CD4-positive, alpha-beta T cell treated with Interleukin-17A for 4 hours (primary cell): ENCODE results near the gene PGA4.
"Not testable (repeated sequence)": the region's sequence is repeated elsewhere in the genome, so short reads cannot be mapped to it uniquely, and the experiment has no call there.

ENCODE experiments used
- DNase-seq: peaks from one replicate; pipeline ENCODE4 v3.0.0-alpha.2; 2020; ENCODE audit warnings: mixed read lengths

PGA4 gene

DNA sequence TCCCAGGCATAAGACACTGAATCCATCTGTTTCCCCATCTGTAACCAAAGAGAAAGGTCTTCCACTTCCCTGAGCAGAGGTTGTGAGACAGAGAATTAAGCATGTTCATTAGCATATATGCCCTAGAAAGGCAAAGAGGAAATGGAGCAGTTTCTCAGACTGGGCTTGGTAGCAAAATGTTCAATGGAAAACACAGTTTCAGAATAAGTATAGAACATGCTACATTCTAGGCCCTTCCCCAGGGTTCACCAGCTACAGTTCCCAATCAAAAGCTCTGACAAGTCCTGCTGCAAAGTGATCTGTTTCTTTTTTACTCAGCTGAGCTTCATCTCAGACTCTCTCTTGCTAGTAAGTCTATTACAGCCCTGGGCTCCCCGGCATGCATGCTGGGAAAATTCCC is 30.2 kb downstream of the PGA4 start:
- not testable (repeated sequence) for DNase-seq

DNA sequence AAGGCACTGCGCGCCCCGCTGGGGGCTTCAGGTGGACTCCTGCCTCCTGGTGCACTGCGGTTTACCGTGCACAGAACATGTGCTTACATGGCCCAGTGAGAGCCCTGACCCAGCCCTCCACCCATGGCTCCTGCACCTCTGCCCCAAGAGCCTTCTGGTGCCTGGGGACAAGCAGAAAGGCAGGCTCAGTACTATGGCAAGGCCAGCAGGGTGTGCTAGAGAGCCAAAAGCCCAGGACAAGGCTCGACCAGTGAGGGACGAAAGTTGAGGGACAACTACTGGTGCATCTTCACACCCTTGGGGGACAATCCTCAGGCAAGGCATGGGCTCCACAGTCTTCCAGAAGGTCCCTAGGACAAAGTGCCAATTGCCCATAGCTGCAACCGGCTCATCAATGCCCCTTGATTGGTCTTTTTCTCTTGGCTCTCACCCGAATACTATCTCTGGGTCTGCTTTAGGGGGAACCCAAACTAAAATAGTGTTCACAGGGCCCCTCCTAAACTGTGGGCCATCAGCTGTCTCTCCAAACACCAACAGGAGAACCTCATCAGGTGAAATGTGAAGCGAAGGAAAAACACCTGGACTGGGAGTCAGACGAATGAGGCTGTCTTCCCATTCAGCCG is 32.4 kb downstream of the PGA4 start:
- DNase-seq: peak; percentile 70

DNA sequence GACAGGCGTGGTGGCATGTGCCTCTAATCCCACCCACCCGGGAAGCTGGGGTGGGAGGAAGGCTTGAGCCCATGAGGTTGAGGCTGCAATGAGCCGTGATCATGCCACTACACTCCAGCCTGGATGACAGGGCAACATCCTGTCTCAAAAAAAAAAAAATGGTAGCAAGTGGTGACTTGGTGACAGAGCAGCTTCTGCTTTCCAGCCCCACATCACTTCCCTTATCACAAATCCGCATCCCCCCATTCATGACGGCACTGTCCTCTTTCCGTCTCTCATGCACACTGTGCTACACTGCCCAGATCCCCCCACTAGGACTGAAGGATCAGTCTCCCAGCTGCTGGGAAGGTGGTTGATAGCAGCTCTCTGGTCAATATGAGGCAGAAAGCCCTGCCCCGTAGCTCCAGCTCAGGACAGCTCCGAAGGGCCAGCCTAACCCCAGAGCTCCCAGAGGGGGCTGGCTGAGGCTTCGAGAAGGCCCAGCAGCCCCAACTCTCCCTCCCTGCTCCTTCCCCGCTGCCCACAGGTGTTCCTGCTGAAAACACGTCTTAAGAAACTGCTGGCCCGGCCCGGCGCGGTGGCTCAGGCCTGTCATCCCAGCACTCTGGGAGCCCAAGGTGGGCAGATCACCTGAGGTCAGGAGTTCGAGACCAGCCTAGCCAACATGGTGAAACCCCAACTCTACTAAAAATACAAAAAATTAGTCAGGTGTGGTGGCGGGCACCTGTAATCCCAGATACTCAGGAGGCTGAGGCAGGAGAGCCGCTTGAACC is 34.7 kb downstream of the PGA4 start:
- DNase-seq: no peak

DNA sequence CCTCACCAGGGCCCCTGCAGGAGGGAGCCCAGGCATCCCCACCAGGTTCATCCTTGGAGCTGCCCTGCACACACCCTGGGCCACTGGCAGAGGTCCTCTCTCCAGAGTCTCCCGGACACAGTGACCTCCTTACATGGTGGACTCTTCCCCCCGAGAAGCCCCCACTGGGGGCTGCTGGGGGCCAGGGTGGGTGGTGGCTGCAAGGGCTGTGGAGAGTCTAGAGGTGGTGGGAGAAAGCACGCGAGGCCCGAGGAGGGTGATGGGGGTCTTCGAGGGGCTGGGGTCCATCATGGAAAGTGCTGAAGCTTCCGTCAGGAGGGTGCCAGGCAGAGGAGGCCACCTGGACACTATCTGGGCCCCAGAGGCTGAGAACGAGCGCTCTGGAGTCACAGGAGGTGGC is 36.4 kb downstream of the PGA4 start:
- no peak for DNase-seq

DNA sequence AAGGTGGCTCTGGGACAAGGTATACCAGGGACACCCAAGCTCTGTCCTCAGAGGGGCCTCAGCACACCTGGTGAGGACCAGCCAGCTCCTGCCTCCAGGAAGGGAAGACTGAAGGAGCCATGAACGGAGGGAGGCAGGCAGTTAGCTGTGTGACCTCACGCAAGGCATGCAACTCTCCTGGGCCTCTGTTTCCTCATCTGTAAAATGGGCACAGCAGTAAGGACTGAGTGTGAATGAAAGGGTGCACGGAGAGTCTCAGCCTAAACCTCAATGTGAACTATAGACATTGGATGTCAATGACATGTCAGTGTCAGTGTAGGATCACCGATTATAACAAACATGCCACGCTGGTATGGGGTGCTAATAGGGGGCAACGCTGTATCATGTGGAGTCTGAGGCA is 37.2 kb downstream of the PGA4 start:
- DNase-seq: no peak

DNA sequence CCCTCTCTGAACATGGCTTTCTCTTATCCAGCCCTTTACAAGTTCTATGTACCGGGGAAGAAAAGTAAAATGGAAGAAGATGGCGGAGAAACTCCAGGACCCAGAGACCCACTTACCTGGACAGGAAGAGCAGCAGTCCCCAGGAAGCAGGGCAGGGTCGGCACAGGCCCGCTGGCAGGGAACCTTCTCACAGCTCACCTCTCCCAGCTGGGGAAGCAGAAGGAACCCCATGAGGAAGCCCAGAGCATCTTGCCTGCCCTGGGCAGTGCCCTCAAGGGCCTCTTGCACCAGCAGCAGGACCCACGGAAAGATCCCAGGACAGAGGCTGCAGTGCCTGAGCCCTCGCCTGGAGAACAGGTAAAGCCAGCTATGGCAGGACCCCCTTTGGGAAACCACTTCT is 42.2 kb downstream of the PGA4 start:
- DNase-seq: no peak

DNA sequence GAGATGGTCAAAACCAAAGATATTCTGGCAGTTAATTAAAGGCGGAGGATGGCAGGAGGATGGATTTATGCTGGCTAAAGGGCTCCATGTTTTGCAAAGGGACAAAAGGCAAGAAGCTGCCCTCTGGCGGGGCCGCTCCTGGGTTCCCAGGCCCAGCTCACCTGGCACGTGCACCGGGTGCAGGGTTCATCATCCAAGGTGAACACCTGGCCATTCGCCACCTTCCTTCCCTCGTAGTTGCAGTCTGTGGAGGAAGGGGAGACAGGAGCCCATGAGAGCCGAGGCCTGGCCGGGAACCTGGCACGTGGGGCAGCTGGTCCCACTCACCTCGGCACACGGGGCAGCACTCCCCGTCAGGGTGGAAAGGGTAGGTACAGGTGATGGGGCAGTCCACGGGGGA is 42.6 kb downstream of the PGA4 start:
- DNase-seq: no peak

DNA sequence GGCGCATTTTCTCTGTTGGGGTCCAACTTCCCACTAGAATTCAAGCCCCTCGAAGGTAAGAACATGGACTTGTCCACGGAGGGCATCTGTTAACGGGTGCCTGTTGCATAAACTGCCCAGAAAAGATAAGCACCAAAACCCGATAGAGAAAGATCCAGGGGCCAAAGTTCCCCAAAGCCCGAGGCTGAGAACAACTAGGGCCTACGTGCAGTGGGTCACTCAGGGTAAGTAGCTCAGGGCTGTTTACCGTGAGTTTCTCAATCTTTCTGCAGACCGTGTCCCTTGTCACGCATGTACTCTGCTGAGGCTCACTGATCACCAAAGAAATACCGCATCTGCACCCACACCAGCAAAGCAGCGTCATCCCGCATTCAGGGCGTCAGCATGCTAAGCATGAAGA is 43.2 kb downstream of the PGA4 start:
- DNase-seq: no peak

DNA sequence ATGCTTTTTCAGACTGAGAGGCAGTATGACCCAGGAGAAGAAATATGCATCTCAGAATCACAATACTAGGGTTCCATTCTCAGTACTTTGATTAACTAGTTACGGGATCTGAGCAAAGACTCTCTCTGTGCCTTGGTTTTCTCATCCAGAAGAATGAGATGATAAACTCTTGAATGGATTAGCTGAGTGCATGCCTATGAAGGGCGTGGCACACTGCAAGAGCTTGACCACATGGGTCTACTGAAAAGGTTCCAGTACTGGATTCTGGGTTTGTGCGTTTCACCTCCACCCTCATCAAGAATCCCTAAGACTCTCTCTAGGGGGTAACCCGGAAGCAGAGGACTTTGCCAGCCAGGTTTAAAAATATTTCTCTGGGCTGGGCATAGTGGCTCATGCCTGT is 44.5 kb downstream of the PGA4 start:
- DNase-seq: no peak

DNA sequence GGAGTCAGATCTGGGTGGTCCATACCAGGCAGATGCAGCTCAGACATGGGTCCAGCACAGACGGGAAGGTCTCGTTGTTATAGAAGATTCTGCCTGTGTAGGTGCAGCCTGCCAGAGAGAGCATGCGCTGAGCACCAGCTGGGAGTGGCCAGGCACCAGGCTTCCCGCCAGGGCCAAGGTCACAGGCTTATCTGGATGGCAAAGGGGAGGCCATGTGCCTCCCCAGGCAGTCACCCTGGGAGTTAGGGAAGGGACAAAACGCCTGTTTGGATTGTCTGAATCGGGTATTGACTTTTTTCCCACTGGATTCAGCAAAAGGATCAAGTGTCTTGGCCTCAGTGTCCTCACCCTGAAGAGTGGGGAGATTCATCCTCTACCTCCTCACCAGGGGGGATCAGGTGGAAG is 45.3 kb downstream of the PGA4 start:
- no peak for DNase-seq

DNA sequence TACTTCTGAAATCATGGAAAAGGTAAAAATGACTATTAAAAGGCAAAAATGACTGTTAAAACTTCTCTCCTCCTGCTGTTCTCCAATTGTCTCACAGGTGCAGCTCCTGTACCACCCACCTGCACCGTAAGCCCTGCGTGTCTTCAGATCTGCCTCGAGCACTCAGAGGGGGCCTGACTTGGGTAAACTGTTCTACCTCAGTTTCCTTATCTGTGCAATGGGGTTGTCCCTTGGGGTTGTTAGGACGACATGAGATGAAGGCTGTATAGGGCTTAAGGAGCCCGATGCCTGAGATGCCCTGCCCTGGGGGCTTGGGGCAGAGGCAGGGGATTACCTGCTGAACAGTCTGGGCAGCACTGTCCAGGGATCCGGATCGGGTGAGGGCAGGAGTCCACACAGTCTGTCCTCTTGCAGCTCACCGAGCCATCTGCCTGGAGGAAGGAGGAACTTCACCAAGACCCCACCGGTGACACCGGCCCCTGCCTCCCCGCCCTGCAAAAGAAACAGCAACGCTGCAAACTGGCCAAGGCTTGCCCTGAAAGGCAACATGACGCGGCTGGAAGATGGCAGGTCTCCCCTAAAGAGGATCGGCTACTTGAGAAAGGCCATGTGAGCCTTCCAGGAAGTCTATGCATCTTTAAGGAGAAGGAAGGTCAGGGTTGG is 46.6 kb downstream of the PGA4 start:
- DNase-seq: no peak

DNA sequence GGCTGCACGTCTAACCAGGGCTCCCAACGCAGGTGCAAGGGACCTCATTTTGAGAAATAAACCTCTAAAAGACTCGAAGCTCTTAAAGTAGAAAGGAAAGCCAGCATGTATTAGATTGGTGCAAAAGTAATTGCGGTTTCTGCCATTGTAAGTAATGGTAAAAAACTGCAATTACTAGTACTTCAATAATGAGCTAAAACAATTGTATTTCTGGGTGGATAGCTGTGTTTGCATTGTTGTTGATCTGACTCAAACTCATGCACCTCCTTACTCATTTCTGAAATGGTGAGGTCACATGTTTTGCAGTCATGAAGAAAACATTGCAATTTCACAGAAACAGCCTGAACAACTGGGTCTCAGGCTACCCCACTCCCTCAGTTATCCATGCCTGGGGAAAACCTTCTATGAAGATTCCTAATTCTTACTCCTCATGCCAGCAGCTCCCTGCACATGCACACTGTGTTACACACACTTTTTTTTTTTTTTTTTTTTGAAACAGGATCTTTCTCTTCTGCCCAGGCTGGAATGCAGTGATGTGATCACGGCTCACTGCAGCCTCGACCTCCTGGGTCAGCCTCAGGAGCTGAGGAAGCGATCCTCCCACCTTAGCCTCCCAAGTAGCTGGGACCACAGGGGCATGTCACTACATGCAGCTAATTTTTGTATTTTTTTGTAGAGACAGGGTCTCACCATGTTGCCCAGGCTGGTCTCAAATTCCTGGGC is 48.4 kb downstream of the PGA4 start:
- DNase-seq: no peak

DNA sequence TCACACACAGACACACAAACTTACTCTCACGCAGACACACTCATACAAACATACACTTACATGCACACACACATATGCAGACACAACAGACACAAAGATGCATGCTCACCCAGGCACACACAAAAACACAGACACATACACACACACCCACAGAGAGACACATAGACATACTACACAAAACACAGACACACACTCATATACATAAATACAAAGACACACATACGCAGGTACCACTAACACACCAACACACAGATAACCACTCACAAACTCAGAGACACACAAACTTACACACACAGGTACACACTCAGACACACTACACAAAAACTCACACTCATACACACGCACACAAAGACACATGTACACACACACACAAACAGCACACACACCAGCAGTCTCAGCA is 50.6 kb downstream of the PGA4 start:
- DNase-seq: no peak

DNA sequence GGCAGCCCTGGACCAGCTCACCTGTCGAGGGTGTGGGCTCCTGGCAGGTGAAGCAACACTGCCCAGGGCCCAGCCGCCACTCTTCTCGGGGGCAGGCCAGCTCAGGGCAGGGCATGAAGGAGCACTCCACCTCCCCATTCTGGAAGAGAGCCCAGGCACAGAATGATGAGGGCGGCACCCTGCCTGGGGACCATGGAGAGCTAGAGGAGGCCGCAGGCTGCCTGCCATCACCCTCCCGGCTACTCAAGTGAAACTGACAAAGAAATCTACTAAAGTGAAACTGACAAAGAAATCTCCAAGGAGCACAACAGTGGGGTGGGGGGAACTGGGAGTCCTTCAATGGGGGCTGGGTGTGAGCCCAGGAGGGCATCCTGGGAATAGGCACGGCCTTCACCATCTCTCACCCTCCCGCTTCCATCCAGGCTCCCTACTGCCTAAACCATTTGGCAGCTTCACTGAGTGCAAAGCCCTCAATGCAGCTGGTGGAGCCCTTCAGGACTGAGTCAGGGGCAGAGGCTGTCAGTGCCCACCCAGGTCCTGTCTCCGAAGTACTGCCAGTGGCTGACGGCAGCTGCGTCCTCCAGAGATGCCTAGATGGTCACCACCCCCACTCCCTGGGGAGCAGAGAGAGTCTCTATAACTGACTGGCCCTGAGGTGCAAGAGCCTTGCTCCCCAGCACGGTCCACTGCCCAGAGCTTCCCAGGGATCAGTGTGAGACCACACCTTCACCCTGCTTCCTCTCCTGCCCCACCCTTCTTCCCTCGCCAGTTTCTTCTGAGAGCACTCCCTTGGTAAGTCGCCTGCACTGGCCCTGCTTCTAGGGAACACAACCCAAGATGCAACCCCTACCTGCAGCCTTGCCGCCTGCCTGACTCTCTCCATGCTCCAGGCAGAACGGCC is 51.3 kb downstream of the PGA4 start:
- DNase-seq: no peak

DNA sequence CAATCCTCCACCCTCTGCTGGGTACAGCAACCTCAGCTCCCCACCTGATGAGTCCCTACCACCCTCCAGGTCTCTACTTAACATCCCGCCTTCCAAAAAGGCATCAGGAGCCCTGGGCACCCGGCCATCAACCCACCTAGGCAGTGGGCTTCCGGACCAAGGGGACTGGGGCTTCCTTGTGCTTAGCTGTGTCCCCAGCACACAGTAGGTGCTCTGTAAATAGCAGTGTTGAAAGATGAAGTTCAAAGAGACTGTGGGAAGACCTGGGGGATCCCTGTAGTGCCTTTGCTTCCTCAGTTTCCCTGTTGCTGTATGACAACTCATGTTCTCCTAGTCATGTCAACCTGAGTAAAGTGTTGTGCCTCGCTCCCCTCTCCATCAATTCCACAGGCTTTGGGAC is 51.9 kb downstream of the PGA4 start:
- no peak for DNase-seq

DNA sequence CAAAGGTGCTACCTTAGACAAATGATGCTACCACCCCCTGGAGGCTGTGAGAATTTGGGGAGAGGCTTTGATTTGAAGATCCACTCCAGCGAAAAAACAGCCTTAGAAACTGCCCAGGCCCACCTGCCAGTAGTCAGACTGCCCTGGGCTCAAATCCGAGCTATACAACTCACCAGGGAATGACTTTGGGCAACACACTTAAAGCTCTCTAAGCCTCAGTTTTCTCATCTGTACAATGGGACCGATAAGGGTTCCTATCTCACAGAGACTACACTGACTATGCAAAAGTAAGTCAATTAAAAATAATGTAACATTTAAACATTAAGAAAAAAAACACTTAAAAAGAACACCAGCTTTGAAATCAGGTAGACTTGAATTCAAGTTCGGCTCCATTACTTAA is 53.0 kb downstream of the PGA4 start:
- DNase-seq: no peak

DNA sequence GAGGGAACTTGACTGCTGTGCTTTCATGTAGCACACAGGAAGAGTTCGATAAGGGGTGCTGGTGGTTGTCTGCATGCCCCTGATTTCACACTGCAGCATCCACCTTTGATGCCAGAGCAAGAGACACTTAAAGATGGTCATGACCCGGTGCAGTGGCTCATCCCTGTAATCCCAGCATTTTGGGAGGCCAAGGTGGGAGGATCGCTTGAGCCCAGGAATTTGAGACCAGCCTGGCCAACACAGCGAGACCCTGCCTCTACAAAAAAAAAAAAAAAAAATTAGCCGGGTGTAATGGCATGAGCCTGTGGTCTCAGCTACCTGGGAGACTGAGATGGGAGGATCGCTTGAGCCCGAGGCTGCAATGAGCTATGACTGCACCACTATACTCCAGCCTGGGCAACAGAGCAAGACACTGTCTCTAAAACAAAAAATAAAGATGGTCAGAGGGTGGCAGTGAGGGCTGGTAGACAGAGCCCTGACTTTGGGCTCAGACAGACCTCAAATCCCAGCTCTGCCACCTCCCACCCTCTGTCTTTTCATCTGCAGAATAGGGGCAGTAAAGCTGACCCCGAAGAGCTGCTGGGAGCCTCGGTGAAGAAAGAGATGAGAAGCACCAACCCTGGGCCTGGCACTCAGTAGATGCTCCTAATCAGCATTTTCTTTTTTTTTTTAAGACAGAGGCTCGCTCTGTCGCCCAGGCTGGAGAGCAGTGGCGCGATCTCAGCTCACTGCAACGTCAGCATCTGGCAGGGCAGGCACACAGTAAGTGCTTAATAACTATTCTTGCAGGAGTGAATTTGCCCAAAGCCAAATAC is 55.2 kb downstream of the PGA4 start:
- DNase-seq: no peak

DNA sequence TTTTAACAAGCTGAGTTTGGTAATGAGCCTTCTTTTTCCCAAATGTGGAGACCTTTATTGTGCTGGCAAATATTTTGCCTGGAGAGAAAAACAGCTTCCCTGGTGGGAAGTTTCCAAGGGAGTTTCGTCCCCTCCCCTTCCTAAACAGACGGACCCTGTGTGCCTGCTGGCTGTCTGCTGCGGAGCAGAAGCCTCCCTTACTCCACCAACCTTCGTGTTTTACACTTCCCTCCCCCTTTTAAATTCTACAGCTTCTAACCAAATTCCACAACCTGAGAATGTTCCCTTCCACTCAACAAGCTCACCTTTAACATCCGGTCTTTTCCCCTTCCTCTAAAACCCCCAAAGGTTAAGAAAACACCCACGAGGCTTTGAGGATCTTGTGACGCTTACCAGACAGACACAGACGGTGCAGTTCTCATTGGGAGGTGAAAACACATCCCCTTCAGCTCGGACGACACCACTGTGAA is 55.9 kb downstream of the PGA4 start:
- no peak for DNase-seq

DNA sequence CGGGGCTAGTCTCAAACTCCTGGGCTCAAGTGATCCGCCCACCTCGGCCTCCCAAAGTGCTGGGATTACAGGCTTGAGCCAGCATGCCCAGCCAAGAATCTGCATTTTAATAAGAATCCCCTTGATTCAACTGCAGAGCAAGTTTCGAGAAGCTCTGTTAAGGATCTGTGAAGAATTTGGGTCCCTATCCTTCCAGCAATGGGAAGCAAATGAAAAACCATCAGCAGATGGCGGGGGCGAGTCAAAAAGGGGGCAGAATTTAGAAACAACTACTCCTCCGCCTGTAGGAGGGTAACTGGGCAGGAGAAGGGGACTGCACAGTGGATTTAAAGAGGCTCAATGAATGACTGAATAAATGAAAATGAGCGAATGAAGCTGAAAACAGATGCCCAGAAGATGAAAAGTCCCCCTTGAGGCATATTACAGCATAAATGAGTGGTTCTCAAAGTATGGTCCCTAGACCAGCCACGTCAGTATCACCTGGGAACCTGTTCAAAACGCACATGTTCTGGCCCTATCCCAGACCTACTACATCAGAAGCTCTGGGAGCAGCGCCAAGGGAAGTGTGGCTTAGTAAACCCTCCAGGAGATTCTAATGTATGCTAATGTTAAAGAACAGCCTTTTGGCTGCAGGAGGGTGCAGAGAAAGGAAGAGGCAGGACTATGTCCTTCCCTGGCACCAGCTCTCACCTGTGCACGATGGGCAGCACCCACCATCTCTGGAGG is 58.0 kb downstream of the PGA4 start:
- no peak for DNase-seq

DNA sequence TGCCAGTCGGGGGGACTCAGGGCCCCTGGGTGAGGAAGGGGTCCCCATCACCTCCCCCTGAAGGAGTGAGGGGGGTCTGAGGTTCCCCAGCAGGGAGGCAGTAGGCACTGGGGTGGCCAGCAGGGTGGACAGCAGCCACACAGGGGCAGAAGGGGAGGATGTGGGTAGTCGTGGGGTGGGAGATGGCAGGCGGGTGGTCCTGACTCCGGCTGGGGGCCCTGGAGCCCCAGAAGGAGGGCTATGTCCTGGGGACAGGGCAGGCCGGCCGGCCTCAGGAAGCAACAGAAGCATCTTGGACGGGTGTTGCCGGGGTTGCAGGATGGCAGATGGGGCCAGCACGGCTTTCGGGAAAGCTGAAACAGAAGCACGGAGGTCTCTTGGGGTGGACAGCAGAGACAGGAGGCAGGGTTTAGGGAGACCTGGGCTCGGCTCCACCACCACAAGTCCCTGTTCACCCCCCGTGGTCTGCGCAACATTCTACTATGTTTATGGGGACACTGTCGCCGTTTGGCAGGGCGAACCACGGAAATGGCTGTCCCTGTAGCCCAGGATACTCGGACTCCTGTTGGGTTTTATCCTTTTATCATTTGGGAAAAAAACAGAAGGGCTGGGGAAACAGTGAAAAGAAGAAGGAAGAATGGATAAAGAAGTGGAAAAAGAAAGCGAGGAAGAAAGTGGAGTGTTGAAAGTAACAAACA is 58.9 kb downstream of the PGA4 start:
- DNase-seq: no peak
